ENCODE results near the gene FGF14. TPM values are rescaled to one million over a fixed set of nuclear protein-coding genes. Genes with fewer than 3 reads are reported as not detected.

FGF14 gene
- total and polyA plus RNA-seq, 2 of the 4 experiments (the other 2 are of a cell fraction): under 0.01 TPM; not detected in 1

DNA sequence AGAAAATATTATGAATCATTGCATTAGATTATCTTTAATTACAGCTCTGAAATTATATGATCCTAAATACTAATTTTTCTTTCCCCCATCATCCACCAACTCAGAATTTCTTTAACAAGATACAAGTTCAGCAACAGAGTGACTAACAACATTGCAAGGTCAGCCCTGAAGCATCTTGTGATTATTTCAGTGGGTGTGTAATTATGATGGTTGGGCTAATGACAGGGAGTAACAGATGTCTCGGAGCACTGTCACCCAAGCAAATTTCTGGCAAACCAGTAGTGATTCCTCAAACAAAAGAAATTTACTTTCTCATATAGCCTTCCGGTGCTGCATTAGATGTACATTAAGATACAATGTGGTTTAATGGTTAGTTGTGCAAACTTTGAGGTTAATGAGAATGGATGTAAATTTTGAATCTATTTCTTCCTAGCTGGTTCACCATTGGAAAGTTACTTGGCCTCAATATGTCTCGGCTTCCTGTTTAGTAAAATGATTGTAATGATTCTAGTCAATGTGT is 710.4 kb downstream of the FGF14 start:
- intact Hi-C loops (cut with micrococcal nuclease) (no loop called here), in situ Hi-C loops (cut with MboI; ENCODE audit: low sequenced_read_pairs) (no loop called here), dilution Hi-C loops (cut with HindIII; ENCODE audit: low sequenced_read_pairs, unreplicated experiment) (no loop called here)
- no peaks in the 10 kb centered on the region for H3K36me3 ChIP-seq (ENCODE audit: control insufficient read depth, insufficient read depth, low read length)
- H2BK120ac ChIP-seq (ENCODE audit: low read depth, low read length): no peak overlapping the region
- H3K9me3 ChIP-seq (ENCODE audit: control insufficient read depth, insufficient read depth, low read length): no peaks in the 10 kb centered on the region
- H2AK9ac ChIP-seq (replicated peaks; ENCODE audit: low read depth, low read length, poor library complexity): no peak overlapping the region
- no peaks in the 10 kb centered on the region for H4K20me1 ChIP-seq (ENCODE audit: insufficient read depth, low read length)
- WGBS, 2 experiments (ENCODE audit: extremely low coverage in 2 of 2, insufficient read length in 1 of 2): no CpG with 5 or more reads among the region's 3 CpGs
- H3K18ac ChIP-seq (ENCODE audit: low read depth, low read length): no peak overlapping the region
- ATAC-seq (ENCODE audit: low read depth) (no peak), DNase-seq (no peak)
- TF ChIP-seq, protein P1, sequence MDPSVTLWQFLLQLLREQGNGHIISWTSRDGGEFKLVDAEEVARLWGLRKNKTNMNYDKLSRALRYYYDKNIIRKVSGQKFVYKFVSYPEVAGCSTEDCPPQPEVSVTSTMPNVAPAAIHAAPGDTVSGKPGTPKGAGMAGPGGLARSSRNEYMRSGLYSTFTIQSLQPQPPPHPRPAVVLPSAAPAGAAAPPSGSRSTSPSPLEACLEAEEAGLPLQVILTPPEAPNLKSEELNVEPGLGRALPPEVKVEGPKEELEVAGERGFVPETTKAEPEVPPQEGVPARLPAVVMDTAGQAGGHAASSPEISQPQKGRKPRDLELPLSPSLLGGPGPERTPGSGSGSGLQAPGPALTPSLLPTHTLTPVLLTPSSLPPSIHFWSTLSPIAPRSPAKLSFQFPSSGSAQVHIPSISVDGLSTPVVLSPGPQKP (IDR thresholded peaks at IDR 0.05; ENCODE audit: borderline replicate concordance, low read depth, low read length): no peak
- TF ChIP-seq RFX5 (IDR thresholded peaks at IDR 0.05; ENCODE audit: low read depth, low read length): no peak
- TF ChIP-seq MAFK (IDR thresholded peaks at IDR 0.05; ENCODE audit: low read depth, low read length): no peak
- no peak for TF ChIP-seq FOS (IDR thresholded peaks at IDR 0.05; ENCODE audit: low read depth, low read length)
- TF ChIP-seq, protein P2, sequence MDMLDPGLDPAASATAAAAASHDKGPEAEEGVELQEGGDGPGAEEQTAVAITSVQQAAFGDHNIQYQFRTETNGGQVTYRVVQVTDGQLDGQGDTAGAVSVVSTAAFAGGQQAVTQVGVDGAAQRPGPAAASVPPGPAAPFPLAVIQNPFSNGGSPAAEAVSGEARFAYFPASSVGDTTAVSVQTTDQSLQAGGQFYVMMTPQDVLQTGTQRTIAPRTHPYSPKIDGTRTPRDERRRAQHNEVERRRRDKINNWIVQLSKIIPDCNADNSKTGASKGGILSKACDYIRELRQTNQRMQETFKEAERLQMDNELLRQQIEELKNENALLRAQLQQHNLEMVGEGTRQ (IDR thresholded peaks at IDR 0.05; ENCODE audit: low read depth, low read length): no peak
- no peak for TF ChIP-seq CHD1 (IDR thresholded peaks at IDR 0.05; ENCODE audit: low read depth, low read length)
- no peak for TF ChIP-seq MAZ (IDR thresholded peaks at IDR 0.05; ENCODE audit: borderline replicate concordance, low read depth, low read length)
- no peak for TF ChIP-seq SMC3 (IDR thresholded peaks at IDR 0.05; ENCODE audit: low read depth, low read length)
- no peak for TF ChIP-seq MXI1 (IDR thresholded peaks at IDR 0.05; ENCODE audit: borderline replicate concordance, low read depth, low read length)
- no peak for TF ChIP-seq BHLHE40 (IDR thresholded peaks at IDR 0.05; ENCODE audit: low read depth, low read length)
- TF ChIP-seq NFE2L2 (IDR thresholded peaks at IDR 0.05; ENCODE audit: low read depth, low read length): no peak
- TF ChIP-seq POLR2A (IDR thresholded peaks at IDR 0.05; ENCODE audit: low read depth, low read length): no peak
- TF ChIP-seq RCOR1 (IDR thresholded peaks at IDR 0.05; ENCODE audit: insufficient replicate concordance, low read length): no peak
- no peak for TF ChIP-seq RAD21 (IDR thresholded peaks at IDR 0.05; ENCODE audit: low read length)
- TF ChIP-seq, protein P3, sequence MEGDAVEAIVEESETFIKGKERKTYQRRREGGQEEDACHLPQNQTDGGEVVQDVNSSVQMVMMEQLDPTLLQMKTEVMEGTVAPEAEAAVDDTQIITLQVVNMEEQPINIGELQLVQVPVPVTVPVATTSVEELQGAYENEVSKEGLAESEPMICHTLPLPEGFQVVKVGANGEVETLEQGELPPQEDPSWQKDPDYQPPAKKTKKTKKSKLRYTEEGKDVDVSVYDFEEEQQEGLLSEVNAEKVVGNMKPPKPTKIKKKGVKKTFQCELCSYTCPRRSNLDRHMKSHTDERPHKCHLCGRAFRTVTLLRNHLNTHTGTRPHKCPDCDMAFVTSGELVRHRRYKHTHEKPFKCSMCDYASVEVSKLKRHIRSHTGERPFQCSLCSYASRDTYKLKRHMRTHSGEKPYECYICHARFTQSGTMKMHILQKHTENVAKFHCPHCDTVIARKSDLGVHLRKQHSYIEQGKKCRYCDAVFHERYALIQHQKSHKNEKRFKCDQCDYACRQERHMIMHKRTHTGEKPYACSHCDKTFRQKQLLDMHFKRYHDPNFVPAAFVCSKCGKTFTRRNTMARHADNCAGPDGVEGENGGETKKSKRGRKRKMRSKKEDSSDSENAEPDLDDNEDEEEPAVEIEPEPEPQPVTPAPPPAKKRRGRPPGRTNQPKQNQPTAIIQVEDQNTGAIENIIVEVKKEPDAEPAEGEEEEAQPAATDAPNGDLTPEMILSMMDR (conservative IDR thresholded peaks at IDR 0.05; ENCODE audit: low read depth, low read length): no peak
- no peak for TF ChIP-seq CEBPB (IDR thresholded peaks at IDR 0.05; ENCODE audit: low read depth, low read length)
- H3K27ac ChIP-seq (ENCODE audit: insufficient read depth, low read length): no peak overlapping the region
- no peak overlapping the region for H2AK5ac ChIP-seq (ENCODE audit: low read depth, low read length)
- H3K4me2 ChIP-seq (ENCODE audit: low read depth, low read length): no peak overlapping the region
- no peaks in the 10 kb centered on the region for H3K79me1 ChIP-seq (ENCODE audit: low read depth in 1 of 2, low read length in 2 of 2)
- H3K4me1 ChIP-seq (ENCODE audit: control insufficient read depth, insufficient read depth, low read length): no peaks in the 10 kb centered on the region
- H3K9me1 ChIP-seq (ENCODE audit: insufficient read depth, low read length): no peaks in the 10 kb centered on the region
- POLR2A ChIA-PET (ENCODE audit: unreplicated experiment): no interaction called here
- no peak overlapping the region for H4K91ac ChIP-seq (ENCODE audit: insufficient read depth, low read depth, low read length)
- H3K4ac ChIP-seq (ENCODE audit: low read depth, low read length): no peak overlapping the region
- H2BK5ac ChIP-seq (ENCODE audit: low read depth, low read length, poor library complexity, severe bottlenecking): no peak overlapping the region
- H2BK15ac ChIP-seq (ENCODE audit: low read depth, low read length): no peak overlapping the region
- no peak overlapping the region for H2BK20ac ChIP-seq (ENCODE audit: low read depth, low read length)
- CTCF ChIA-PET: no interaction called here
- H3K14ac ChIP-seq (replicated peaks; ENCODE audit: low read depth, low read length): no peak overlapping the region
- no peak overlapping the region for H3K23ac ChIP-seq (ENCODE audit: low read depth, low read length)
- no peak overlapping the region for H3K9ac ChIP-seq (ENCODE audit: low read depth, low read length)
- no peaks in the 10 kb centered on the region for H3K27me3 ChIP-seq (ENCODE audit: control insufficient read depth, insufficient read depth, low read length)
- H3K4me3 ChIP-seq (ENCODE audit: insufficient read depth, low read depth, low read length): no peak overlapping the region
- H3K56ac ChIP-seq (ENCODE audit: extremely low read depth, insufficient read depth, low read length): no peak overlapping the region
- H4K5ac ChIP-seq (ENCODE audit: low read depth, low read length): no peak overlapping the region
- BruUV-seq (replicated peaks): no TSS peak
- H2AFZ ChIP-seq (replicated peaks; ENCODE audit: low read length, poor library complexity): no peak overlapping the region
- no peak overlapping the region for H4K8ac ChIP-seq (ENCODE audit: low read depth in 2 of 2, low read length in 2 of 2)

Data from IMR-90 (cell line).